ENCODE data around the gene UBQLN1.

The UBQLN1 gene

DNA sequence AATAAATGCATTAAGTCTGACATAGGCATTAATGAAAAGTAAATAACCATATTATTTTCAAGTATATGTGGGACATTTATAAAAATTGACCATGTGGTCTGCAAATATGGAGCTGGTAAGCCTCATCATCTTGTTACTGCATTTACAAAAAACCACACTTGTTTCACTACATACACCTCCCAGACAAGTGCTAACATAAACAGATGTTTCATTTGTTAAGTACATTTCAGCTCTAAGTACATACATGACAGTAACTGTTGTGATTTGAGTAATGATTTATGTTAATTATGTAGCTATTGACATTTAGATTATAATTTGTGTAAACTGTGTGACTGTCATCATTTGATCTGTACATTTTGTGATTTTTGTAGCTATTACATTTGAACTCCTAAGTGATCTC, 70.9 kb downstream of the UBQLN1 start:
- no peaks in the 10 kb centered on the region for H3K4me1 ChIP-seq (ENCODE audit: control insufficient read depth, insufficient read depth, low read length, poor library complexity, severe bottlenecking)
- H3K9me3 ChIP-seq (ENCODE audit: control insufficient read depth, low read length) = no peaks in the 10 kb centered on the region
- H3K36me3 ChIP-seq (ENCODE audit: control insufficient read depth, insufficient read depth, low read length) = peaks cover 6% of the 10 kb centered on the region
- no peak overlapping the region for H3K27ac ChIP-seq (ENCODE audit: low read depth, low read length, severe bottlenecking)
- no peak overlapping the region for H3K4me3 ChIP-seq (ENCODE audit: extremely low read depth, insufficient read depth, low read length, poor library complexity, severe bottlenecking)

DNA sequence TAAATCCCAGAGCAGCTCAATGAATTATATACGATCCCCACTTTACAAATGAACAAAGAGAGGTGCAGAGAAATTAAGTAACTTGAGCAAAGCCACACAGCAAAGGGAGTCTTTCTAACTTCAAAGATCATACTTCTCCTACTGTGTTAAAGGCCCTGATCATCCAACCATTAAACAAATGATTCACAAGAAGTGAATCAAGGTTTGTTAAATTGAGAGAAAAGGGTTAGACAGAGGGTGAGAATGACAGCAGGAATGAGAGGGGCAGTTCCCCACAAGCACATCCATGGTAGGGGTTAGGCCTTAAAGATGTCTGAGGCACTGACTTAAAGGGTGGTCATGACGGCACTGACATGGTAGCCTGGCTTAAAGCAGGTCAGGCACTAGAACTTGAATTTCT, 74.1 kb downstream of the UBQLN1 start:
- Histone ChIP-seq H3K36me3 (ENCODE audit: control insufficient read depth, insufficient read depth, low read length) (peaks cover 9% of the 10 kb centered on the region), H3K9me3 (ENCODE audit: control insufficient read depth, low read length) (no peaks in the 10 kb centered on the region), H3K4me3 (ENCODE audit: extremely low read depth, insufficient read depth, low read length, poor library complexity, severe bottlenecking) (no peak overlapping the region), H3K27ac (ENCODE audit: low read depth, low read length, severe bottlenecking) (no peak overlapping the region), H3K4me1 (ENCODE audit: control insufficient read depth, insufficient read depth, low read length, poor library complexity, severe bottlenecking) (no peaks in the 10 kb centered on the region)
- WGBS, 2 experiments (ENCODE audit: insufficient coverage in 2 of 2) = 86 to 100% methylated on average over 1 to 2 of the region's 2 CpGs

DNA sequence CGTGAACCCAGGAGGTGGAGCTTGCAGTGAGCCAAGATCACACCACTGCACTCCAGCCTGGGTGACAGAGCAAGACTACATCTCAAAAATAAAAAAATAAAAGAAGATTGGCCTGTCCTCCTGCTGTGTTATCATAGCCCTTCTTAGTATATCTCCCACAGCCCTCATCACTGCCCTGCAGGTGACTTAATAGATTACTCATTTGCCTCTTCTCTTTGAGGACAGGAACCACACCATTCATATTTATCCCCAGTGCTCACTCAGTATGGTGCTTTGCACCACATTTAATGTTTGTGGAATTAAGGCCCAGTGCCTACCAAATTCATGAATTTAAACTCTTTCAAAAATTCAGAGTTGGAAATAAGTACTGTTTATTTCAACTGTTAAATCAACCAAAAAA, 74.5 kb downstream of the UBQLN1 start:
- no peak overlapping the region for H3K27ac ChIP-seq (ENCODE audit: low read depth, low read length, severe bottlenecking)
- no peaks in the 10 kb centered on the region for H3K9me3 ChIP-seq (ENCODE audit: control insufficient read depth, low read length)
- H3K4me3 ChIP-seq (ENCODE audit: extremely low read depth, insufficient read depth, low read length, poor library complexity, severe bottlenecking) = no peak overlapping the region
- peaks cover 9% of the 10 kb centered on the region for H3K36me3 ChIP-seq (ENCODE audit: control insufficient read depth, insufficient read depth, low read length)
- H3K4me1 ChIP-seq (ENCODE audit: control insufficient read depth, insufficient read depth, low read length, poor library complexity, severe bottlenecking) = no peaks in the 10 kb centered on the region
- WGBS, 2 experiments (ENCODE audit: insufficient coverage in 2 of 2) = no CpG with 5 or more reads among the region's 1 CpG

DNA sequence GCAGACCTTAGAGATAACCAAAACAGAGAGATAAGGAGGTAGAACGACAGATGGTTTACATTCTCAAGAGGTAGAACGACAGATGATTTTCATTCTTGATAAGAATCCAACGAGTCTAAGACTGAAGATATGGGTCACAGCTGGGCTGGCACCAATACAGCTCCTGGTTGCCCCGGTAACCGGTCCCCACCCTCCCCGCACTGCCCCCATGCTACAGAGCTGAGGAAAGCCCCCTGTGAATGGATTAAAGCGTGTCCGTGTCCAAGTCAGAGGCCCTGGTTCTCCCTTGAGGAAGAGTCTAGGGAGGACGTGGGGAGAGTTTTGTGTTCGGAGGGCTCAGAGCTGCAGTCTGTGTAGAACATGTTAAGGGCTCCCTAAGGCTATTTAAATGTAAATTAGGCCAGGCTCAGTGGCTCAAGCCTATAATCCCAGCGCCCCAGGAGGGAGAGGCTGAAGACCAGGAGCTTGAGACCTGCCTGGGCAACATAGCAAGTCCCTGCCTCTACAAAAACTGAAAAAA, 76.8 kb downstream of the UBQLN1 start:
- Histone ChIP-seq H3K4me1 (ENCODE audit: control insufficient read depth, insufficient read depth, low read length, poor library complexity, severe bottlenecking) (no peaks in the 10 kb centered on the region), H3K27ac (ENCODE audit: low read depth, low read length, severe bottlenecking) (no peak overlapping the region), H3K36me3 (ENCODE audit: control insufficient read depth, insufficient read depth, low read length) (peaks cover 12% of the 10 kb centered on the region), H3K4me3 (ENCODE audit: extremely low read depth, insufficient read depth, low read length, poor library complexity, severe bottlenecking) (no peak overlapping the region), H3K9me3 (ENCODE audit: control insufficient read depth, low read length) (no peaks in the 10 kb centered on the region)
- 10 to 21% methylated on average over 7 to 9 of the region's 11 CpGs for WGBS, 2 experiments (ENCODE audit: insufficient coverage in 2 of 2)

DNA sequence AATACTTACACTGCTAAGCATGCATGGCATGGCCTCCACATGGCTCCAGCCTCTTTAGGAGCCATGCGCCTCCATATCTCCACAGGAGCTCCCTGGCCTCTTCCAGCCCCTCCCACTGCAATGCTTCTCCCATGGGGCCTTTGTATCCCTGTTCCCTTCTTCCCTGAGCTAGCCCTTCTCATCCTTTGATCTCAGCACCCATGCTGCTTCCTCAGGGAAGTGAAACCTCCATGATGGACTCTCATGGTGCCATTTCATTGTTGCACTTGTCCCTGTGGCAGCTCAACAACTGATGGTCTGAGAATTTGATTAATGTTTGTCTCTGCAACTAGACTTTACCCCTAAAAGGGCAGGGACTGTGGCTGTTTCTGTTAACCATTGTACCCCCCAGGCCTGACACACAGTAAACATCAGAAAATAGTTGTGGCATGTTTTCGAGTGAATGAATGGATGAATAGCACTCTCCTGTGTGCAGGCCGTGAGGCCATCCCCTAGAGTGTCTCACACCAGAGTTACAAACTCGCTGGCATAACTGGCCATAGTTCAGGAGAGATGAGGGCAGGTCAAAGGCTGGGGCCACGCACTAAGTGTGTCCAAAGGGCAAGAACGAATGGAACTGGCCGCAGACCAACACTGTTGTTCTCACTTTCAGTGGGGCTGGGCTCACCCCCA, 78.2 kb downstream of the UBQLN1 start:
- no peaks in the 10 kb centered on the region for H3K4me1 ChIP-seq (ENCODE audit: control insufficient read depth, insufficient read depth, low read length, poor library complexity, severe bottlenecking)
- H3K9me3 ChIP-seq (ENCODE audit: control insufficient read depth, low read length) = no peaks in the 10 kb centered on the region
- H3K4me3 ChIP-seq (ENCODE audit: extremely low read depth, insufficient read depth, low read length, poor library complexity, severe bottlenecking) = no peak overlapping the region
- no peak overlapping the region for H3K27ac ChIP-seq (ENCODE audit: low read depth, low read length, severe bottlenecking)
- peaks cover 12% of the 10 kb centered on the region for H3K36me3 ChIP-seq (ENCODE audit: control insufficient read depth, insufficient read depth, low read length)
- WGBS, 2 experiments (ENCODE audit: insufficient coverage in 2 of 2) = 90 to 97% methylated on average over 6 of the region's 7 CpGs

DNA sequence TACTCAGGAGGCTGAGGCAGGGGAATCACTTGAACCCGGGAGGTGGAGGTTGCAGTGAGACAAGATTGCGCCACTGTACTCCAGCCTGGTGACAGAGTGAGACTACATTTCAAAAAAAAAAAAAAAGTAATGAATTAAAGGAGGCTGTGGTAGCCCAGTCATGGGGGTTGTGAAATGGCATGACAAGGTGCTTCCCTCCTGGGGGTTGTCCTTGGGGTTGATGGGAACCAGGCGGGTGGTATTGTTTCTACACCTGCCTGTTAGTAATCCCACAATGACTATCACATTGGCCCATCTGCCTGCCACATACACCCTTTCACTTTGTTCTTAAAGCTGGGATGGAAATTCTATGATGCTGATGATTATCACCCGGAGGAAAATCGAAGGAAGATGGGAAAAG, 79.2 kb downstream of the UBQLN1 start:
- no peaks in the 10 kb centered on the region for H3K9me3 ChIP-seq (ENCODE audit: control insufficient read depth, low read length)
- no peak overlapping the region for H3K27ac ChIP-seq (ENCODE audit: low read depth, low read length, severe bottlenecking)
- H3K36me3 ChIP-seq (ENCODE audit: control insufficient read depth, insufficient read depth, low read length) = peaks cover 8% of the 10 kb centered on the region
- no peaks in the 10 kb centered on the region for H3K4me1 ChIP-seq (ENCODE audit: control insufficient read depth, insufficient read depth, low read length, poor library complexity, severe bottlenecking)
- no peak overlapping the region for H3K4me3 ChIP-seq (ENCODE audit: extremely low read depth, insufficient read depth, low read length, poor library complexity, severe bottlenecking)
- WGBS, 2 experiments (ENCODE audit: insufficient coverage in 2 of 2) = 95 to 100% methylated on average over 2 to 3 of the region's 5 CpGs

DNA sequence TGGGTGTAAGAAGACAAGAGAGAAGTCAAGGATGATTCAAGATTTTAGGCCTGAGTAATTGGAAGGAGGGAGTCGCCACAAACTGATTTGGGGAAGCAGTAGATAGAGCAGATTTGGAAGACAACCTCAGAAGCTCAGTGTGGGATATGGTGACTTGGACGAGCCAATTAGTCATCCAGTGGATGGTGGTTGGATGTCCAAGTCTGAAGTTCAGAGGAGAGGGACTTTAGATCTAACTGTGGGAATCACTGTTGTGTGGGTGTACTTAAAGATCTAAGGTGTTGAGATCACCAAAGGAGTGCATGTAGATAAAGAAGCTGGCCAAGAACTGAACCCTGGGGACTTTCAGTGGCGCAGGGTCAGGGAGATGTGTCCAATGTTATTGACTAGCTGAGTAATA, 82.6 kb downstream of the UBQLN1 start:
- peaks cover 6% of the 10 kb centered on the region for H3K36me3 ChIP-seq (ENCODE audit: control insufficient read depth, insufficient read depth, low read length)
- H3K9me3 ChIP-seq (ENCODE audit: control insufficient read depth, low read length) = no peaks in the 10 kb centered on the region
- no peak overlapping the region for H3K27ac ChIP-seq (ENCODE audit: low read depth, low read length, severe bottlenecking)
- no peaks in the 10 kb centered on the region for H3K4me1 ChIP-seq (ENCODE audit: control insufficient read depth, insufficient read depth, low read length, poor library complexity, severe bottlenecking)
- WGBS, 2 experiments (ENCODE audit: insufficient coverage in 2 of 2) = 85 to 93% methylated on average over 2 to 3 of the region's 3 CpGs
- no peak overlapping the region for H3K4me3 ChIP-seq (ENCODE audit: extremely low read depth, insufficient read depth, low read length, poor library complexity, severe bottlenecking)

DNA sequence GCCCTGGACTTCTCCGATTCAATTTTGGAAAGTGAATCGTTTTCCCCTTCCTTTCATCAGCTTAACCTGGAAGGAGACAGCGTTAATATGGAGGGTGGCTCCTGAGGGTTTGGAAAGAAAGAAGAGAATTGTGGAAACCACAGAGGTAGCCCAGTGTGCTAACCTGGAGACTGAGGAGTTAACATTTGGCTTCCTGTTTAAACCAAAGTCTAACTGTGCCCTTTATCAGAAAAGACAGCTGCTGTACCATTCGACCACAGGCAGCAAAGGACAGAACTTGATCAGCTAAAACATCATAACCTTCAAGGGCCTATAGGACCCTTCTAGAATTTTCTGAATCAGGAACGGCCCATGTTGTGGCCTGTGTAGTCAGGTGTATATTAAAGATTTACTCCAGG, 84.1 kb downstream of the UBQLN1 start:
- no peaks in the 10 kb centered on the region for H3K4me1 ChIP-seq (ENCODE audit: control insufficient read depth, insufficient read depth, low read length, poor library complexity, severe bottlenecking)
- no peaks in the 10 kb centered on the region for H3K9me3 ChIP-seq (ENCODE audit: control insufficient read depth, low read length)
- H3K4me3 ChIP-seq (ENCODE audit: extremely low read depth, insufficient read depth, low read length, poor library complexity, severe bottlenecking) = peak overlapping the region; percentile 65
- H3K36me3 ChIP-seq (ENCODE audit: control insufficient read depth, insufficient read depth, low read length) = peaks cover 3% of the 10 kb centered on the region
- WGBS, 2 experiments (ENCODE audit: insufficient coverage in 2 of 2) = 17 to 60% methylated on average over 1 to 2 of the region's 5 CpGs
- no peak overlapping the region for H3K27ac ChIP-seq (ENCODE audit: low read depth, low read length, severe bottlenecking)

DNA sequence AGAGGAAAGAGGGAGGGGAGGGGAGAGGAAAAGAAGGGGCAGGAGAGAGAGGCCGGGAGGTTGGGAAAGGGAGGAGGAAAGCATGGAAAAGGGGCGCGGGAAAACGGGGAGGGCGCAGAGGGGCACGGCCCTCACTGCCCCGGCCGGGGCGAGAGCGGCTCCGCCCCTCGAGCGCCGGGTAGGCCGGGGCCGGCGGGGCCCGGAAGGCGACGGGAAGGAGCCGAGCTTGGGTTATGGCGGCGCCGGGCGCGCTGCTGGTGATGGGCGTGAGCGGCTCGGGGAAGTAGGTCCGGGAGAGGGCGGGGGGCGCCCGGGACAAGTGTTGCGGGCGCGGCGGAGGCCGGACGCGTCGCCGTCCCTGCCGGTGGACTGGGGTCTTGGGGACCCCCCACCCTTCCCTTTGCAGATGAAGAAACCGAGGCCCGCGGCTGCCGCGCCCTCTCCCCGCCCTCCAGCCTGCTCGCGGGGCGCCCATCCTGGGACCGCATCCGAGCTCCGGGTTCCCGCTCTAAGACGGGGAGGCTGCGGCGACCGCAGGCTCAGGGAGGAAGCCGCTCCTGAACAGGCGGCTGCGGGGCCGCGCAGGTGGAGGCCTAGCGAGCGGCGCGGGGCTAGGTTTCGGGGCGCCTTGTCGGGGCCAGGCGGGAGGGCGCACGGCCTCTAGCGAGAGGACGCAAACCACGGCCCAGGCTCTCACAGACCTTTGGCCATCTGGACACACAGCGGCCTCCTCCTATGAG, 84.6 kb downstream of the UBQLN1 start, which contains the start of gene IDNK:
Gene IDNK, plus strand, starts transcription at position 205 of the 740 bp plus-strand sequence. Its CDS starts 29 bp downstream, at position 234.
- Histone ChIP-seq H3K27ac (ENCODE audit: low read depth, low read length, severe bottlenecking) (peak within 1 kb of the TSS; percentile 45), H3K36me3 (ENCODE audit: control insufficient read depth, insufficient read depth, low read length) (peaks cover 3% of the 10 kb centered on the region), H3K4me3 (ENCODE audit: extremely low read depth, insufficient read depth, low read length, poor library complexity, severe bottlenecking) (peak within 1 kb of the TSS; percentile 65), H3K9me3 (ENCODE audit: control insufficient read depth, low read length) (no peaks in the 10 kb centered on the region), H3K4me1 (ENCODE audit: control insufficient read depth, insufficient read depth, low read length, poor library complexity, severe bottlenecking) (no peaks in the 10 kb centered on the region)
- WGBS, 2 experiments (ENCODE audit: insufficient coverage in 2 of 2) = 1% methylated on average over 49 to 62 of the region's 79 CpGs

DNA sequence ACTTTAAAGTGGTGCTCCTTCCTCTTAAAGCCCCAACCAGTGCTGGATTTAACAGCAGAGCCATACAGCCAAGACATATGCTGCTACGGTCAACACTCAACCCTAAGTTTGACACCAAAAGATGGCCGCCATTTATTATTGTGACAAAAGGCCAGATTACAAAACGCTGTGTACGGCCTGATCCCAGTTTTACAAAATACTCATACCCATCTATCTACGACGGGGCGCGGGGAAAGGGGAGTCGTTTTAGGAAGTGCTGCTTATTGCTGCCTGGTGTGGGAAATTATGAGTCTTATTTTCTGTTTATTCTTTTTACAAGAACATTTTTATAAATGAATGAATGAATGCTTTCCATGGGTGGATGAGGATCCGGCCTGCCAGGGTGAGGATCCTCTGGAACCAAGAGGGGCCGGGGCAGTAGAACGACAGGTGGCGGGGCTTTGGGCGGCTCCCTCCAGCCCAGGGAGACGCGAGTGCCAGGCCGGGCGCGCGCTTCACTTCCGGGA, 85.3 kb downstream of the UBQLN1 start:
- no peaks in the 10 kb centered on the region for H3K9me3 ChIP-seq (ENCODE audit: control insufficient read depth, low read length)
- peak overlapping the region; percentile 23 for H3K27ac ChIP-seq (ENCODE audit: low read depth, low read length, severe bottlenecking)
- 21 to 37% methylated on average over 7 to 13 of the region's 21 CpGs for WGBS, 2 experiments (ENCODE audit: insufficient coverage in 2 of 2)
- no peaks in the 10 kb centered on the region for H3K4me1 ChIP-seq (ENCODE audit: control insufficient read depth, insufficient read depth, low read length, poor library complexity, severe bottlenecking)
- H3K36me3 ChIP-seq (ENCODE audit: control insufficient read depth, insufficient read depth, low read length) = peaks cover 3% of the 10 kb centered on the region
- H3K4me3 ChIP-seq (ENCODE audit: extremely low read depth, insufficient read depth, low read length, poor library complexity, severe bottlenecking) = peak overlapping the region; percentile 65
